Measurements from ENCODE around the gene FAM3D.

Gene FAM3D

DNA sequence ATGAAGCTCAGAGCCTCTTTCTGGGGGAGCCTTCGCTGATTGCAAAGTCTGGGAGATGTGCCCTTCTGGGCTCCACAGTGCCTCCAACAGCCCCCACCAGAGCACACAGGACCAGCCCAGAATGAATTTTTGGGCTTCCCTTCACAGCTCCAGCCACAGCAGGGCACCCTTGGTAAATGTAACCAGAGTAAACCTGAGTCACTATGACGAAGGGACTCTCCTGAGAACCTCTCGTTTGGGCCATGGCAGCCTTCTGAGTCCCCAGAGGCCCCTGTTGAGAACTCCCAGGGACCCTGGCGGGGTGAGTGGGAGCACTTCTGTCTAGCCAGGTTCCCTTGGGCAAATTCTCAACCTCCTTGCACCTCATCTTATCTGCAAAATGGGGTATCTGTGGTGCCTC lies 20.8 kb downstream of the FAM3D start (continued):
- TF ChIP-seq ZNF48 (tag by site-specific recombination; IDR thresholded peaks at IDR 0.05) (no peak), ZNF513 (tag by site-specific recombination; IDR thresholded peaks at IDR 0.05) (no peak), EGR2 (tag by site-specific recombination; IDR thresholded peaks at IDR 0.05; ENCODE audit: low read depth) (no peak), ZNF2 (tag by site-specific recombination; IDR thresholded peaks at IDR 0.05) (no peak), ZNF654 (tag by site-specific recombination; IDR thresholded peaks at IDR 0.05; ENCODE audit: low read depth) (no peak), HIC1 (tag by site-specific recombination; IDR thresholded peaks at IDR 0.05) (no peak)

DNA sequence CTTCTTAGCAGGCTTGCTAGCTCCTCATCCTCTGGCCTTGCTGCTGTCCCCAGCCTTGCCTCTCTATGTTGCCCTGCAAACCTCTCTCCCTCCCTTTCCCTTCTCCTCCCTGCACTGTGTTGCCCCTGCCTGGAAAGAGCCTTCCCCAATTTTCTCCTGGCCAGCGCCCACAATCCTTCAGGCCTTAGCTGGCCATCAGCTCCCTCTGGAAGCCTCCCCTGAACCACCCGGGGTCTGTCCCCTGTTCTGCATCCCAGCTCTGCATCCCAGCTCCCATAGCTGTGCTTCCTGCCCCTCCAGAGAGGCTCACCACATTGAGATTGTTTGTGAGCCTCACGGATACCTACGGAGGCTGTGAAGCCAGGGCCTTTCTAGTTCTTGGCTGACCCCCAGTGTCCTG lies 23.7 kb downstream of the FAM3D start:
- H3K4me3 ChIP-seq (ENCODE audit: low read depth, low read length) = no peak overlapping the region
- H3K36me3 ChIP-seq (ENCODE audit: control insufficient read depth in 2 of 2, insufficient read depth in 1 of 2, low read length in 2 of 2) = no peaks in the 10 kb centered on the region
- no peak for TF ChIP-seq ZNF2 (tag by site-specific recombination; IDR thresholded peaks at IDR 0.05)
- no peak for TF ChIP-seq PRDM2 (tag by site-specific recombination; IDR thresholded peaks at IDR 0.05; ENCODE audit: borderline replicate concordance)
- TF ChIP-seq KLF1 (tag by site-specific recombination; IDR thresholded peaks at IDR 0.05) = no peak
- no peak for TF ChIP-seq ZNF621 (tag by site-specific recombination; IDR thresholded peaks at IDR 0.05)
- TF ChIP-seq YY2 (tag by site-specific recombination; IDR thresholded peaks at IDR 0.05) = no peak
- no peak for TF ChIP-seq ZNF473 (tag by site-specific recombination; IDR thresholded peaks at IDR 0.05)
- TF ChIP-seq ZNF354C (tag by site-specific recombination; IDR thresholded peaks at IDR 0.05; ENCODE audit: borderline replicate concordance, low read depth) = no peak
- POLR2A ChIA-PET = no interaction called here
- H3K4me1 ChIP-seq (ENCODE audit: control insufficient read depth, insufficient read depth, low read length) = no peaks in the 10 kb centered on the region
- no peaks in the 10 kb centered on the region for H3K9me3 ChIP-seq (ENCODE audit: control insufficient read depth, insufficient read depth, low read depth, low read length)
- CTCF ChIA-PET = interaction anchor here (0.5 to 1.2 kb wide), 4 partner anchors 13 to 109 kb away, joined by 3 read pairs; no protein-coding TSS in a partner anchor
- no peak overlapping the region for H3K27ac ChIP-seq (ENCODE audit: extremely low read depth, low read depth, low read length)

DNA sequence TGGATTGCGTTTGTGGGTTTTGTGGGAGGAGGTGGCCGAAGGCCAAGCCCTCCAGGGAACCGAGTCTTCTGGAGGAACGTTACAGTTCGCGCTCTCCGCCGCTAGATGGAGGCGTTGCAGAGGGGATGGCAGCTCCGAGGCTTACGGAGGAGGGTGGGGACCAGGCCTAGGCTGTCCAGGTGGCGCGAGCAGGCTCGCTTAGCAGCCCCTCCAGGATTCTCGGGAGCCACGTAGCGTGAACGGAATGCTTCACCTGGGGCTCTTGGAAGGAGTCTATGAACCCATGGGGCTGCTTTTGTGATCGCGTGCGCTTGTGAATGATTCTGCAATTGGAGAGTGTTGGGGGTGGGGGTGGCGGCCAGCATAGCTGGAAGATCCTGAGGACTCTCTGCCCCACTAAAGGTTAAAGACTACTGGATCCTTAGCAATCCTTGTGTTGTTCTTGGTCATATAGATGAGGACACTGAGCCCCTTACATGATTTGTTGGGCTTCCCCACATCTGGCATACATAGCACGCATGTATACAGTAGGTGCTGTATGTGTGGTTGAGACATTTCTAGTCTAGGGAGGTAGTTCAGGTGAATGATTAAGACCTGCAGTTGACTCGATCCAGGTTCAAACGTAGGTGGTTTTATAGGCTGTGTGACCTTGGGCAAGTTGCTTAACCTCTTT lies 25.7 kb downstream of the FAM3D start:
- CTCF ChIA-PET = interaction anchor here (0.6 to 1.4 kb wide), 15 partner anchors 10 to 1761 kb away, joined by 3 to 9 read pairs (median 3); no protein-coding TSS in a partner anchor
- POLR2A ChIA-PET = no interaction called here
- Histone ChIP-seq H3K36me3 (ENCODE audit: control insufficient read depth in 2 of 2, insufficient read depth in 1 of 2, low read length in 2 of 2) (no peaks in the 10 kb centered on the region), H3K9me3 (ENCODE audit: control insufficient read depth, insufficient read depth, low read depth, low read length) (no peaks in the 10 kb centered on the region), H3K27ac (ENCODE audit: extremely low read depth, low read depth, low read length) (no peak overlapping the region), H3K4me1 (ENCODE audit: control insufficient read depth, insufficient read depth, low read length) (no peaks in the 10 kb centered on the region), H3K4me3 (ENCODE audit: low read depth, low read length) (no peak overlapping the region)
- TF ChIP-seq ZNF707 (tag by site-specific recombination; IDR thresholded peaks at IDR 0.05) = no peak
- no peak for TF ChIP-seq KLF17 (tag by site-specific recombination; IDR thresholded peaks at IDR 0.05)
- peak; percentile 35; the same call in 1 of the 2 replicates for TF ChIP-seq KLF8 (tag by site-specific recombination; IDR thresholded peaks at IDR 0.05)
- TF ChIP-seq GLIS2 (tag by site-specific recombination; IDR thresholded peaks at IDR 0.05) = 0 out of 2 replicates have a peak, but pooled peaks have one; percentile 11
- TF ChIP-seq BCL6B (tag by site-specific recombination; IDR thresholded peaks at IDR 0.05) = no peak
- TF ChIP-seq FEZF1 (tag by site-specific recombination; IDR thresholded peaks at IDR 0.05) = no peak
- TF ChIP-seq SALL2 (tag by site-specific recombination; IDR thresholded peaks at IDR 0.05; ENCODE audit: borderline replicate concordance) = no peak
- no peak for TF ChIP-seq ZNF585B (tag by site-specific recombination; IDR thresholded peaks at IDR 0.05)
- TF ChIP-seq SCRT2 (tag by site-specific recombination; IDR thresholded peaks at IDR 0.05) = no peak
